ENCODE results near the gene COMMD6. TPM values are rescaled to one million over a fixed set of nuclear protein-coding genes. Genes with fewer than 3 reads are reported as not detected.
A peak's percentile ranks its signal among the peaks of the same experiment; 100 is the strongest.

COMMD6 gene
- 296 TPM for total RNA-seq (2013)
- polyA plus RNA-seq (100 to 1,000 TPM; 180 to 401 (median 330) TPM), polyA minus RNA-seq (11.2 and 13.3 TPM in 2 replicates), total RNA-seq (13.3 to 69.3 (median 51.3) reads per million in 11 experiments)

DNA sequence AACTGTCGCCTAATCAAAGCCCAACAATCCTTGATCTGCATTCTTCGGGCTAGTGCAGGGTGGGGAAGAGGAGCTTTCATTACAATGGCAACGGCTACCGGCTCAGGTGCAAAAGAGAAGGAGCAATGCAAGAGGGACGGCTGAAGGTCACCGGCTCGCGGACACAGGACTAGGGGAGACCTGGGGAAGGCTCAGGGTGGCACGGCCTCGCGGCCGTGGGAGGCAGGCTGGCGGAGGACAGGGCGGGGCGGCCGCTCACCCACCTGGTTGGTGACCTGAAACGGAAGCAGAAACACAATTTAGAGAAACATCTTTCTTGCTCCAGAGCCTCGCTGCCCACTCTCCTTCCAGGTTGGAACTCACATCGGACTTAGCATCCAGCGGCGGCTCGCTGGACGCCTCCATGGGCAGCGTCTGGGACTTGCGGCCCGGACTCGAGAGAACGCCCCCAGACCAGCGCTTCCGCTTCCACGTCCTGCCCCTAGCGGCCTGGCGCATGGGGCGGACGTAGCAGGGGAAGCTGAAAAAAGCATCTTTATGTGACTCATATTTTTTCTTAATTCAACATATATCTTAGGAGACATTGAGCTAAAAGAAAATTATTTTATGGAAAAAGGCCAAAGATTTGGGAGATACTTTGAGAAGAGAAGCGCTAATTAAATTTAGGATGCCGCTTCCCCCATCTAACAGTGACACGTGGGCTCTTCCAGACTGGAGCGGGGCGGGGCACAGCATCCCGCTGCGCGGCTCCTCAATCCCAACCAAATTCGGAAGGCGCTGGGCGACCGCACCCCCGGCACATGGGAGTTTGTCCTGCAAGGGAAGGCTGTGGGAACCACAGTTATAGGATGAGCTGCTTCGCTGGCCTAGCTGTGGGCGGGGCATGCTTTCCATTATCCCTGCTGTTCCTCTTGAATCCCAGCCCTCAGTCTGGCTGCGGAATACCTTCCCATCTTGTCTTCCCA is at the start of gene COMMD6:
Gene COMMD6 (minus strand): TSS at position 441 of the 965 bp plus-strand sequence. CDS start 36 bp downstream, at position 405.
- intact Hi-C loops (cut with micrococcal nuclease): loop anchor here in 1 of 2 donors (2.0 to 5.0 kb wide), 2 partner anchors 13 to 55 kb away; partner anchors contain the start of gene TBC1D4
- H3K4me1 ChIP-seq (ENCODE audit: control insufficient read depth in 1 of 2, insufficient read depth in 2 of 2, low read length in 2 of 2): peaks cover 22 to 34% of the 10 kb centered on the region in 2 donors
- H3K27me3 Mint-ChIP-seq (ENCODE audit: low read depth in 3 of 3): peaks cover 0 to 1% (median 0%) of the 10 kb centered on the region in 3 donors

More for the DNA sequence above, at the start of gene COMMD6:
- Histone ChIP-seq H3K36me3 (replicated peaks in 1 of 2; ENCODE audit: control insufficient read depth in 1 of 2, insufficient read depth in 2 of 2, low read length in 2 of 2) (peaks cover 5 to 18% of the 10 kb centered on the region in 2 donors), H3K9me3 (replicated peaks in 1 of 2; ENCODE audit: control insufficient read depth in 1 of 2, insufficient read depth in 1 of 2, low read length in 2 of 2) (no peaks in the 10 kb centered on the region), H3K79me2 (ENCODE audit: insufficient read depth, low read length) (peaks cover 29% of the 10 kb centered on the region), H3K27ac (ENCODE audit: low read depth in 1 of 2, low read length in 2 of 2) (peak within 1 kb of the TSS; percentile 25 to 87), H3K4me2 (replicated peaks; ENCODE audit: extremely low read depth, low read length, poor library complexity, severe bottlenecking) (peak within 1 kb of the TSS; percentile 97), H4K20me1 (ENCODE audit: insufficient read depth, low read length) (peaks cover 4% of the 10 kb centered on the region), H3K27me3 (ENCODE audit: control insufficient read depth in 2 of 2, insufficient read depth in 2 of 2, low read length in 2 of 2) (no peaks in the 10 kb centered on the region), H3K4me3 (replicated peaks in 1 of 3; ENCODE audit: low read depth in 2 of 3, low read length in 3 of 3) (peak within 1 kb of the TSS; percentile 64 to 98 (median 81)), H3K9ac (ENCODE audit: insufficient read depth, low read length, poor library complexity, severe bottlenecking) (peak within 1 kb of the TSS; percentile 76), H2AFZ (ENCODE audit: insufficient read depth, low read depth, low read length, poor library complexity, severe bottlenecking) (peak within 1 kb of the TSS; percentile 98)
- Mint-ChIP-seq H3K27ac (peak within 1 kb of the TSS; percentile 84 to 95 (median 93)), H3K9me3 (no peaks in the 10 kb centered on the region), H3K4me1 (peaks cover 37% of the 10 kb centered on the region), H3K4me3 (peak within 1 kb of the TSS; percentile 95 to 97), H3K36me3 (peaks cover 20 to 22% of the 10 kb centered on the region in 2 donors)
- 0% methylated on average over 38 of the region's 51 CpGs for WGBS (ENCODE audit: insufficient coverage)
- peak; percentile 46 for TF ChIP-seq CTCF (IDR thresholded peaks at IDR 0.05)
- peak; percentile 69 to 72 (median 71) for DNase-seq

Data from CD14-positive monocyte (primary cell).